Adrenal gland (tissue), 5 donors: ENCODE data around the gene STAT3.

Experiments used
- CTCF ChIP-seq, 6 experiments: fragments of 450-650 bp in 4 of 6; fragments of 200-600 bp in 2 of 6; sonication (generic) in 1 of 6; IDR thresholded peaks; 1 replicate in 5 of 6; 2 replicates in 1 of 6; pipeline versions ENCODE4 v1.5.1 to v1.8.0; 2016 to 2021; ENCODE audit warnings: antibody characterized with exemption in 6 of 6, mild to moderate bottlenecking in 2 of 6, moderate library complexity in 1 of 6
- POLR2A ChIP-seq, 2 donors: fragments of 450-650 bp; IDR thresholded peaks; one replicate each; pipeline ENCODE4 v1.6.1; 2017; ENCODE audit warnings: antibody characterized with exemption in 2 of 2, mild to moderate bottlenecking in 2 of 2, moderate library complexity in 1 of 2
- donor health status: DM: no; HTN: no; CAD: no.

GRCh38 chr17:42313773-42314566 lies 74.3 kb downstream of the STAT3 start:
- TF ChIP-seq POLR2A (IDR thresholded peaks at IDR 0.05) (no peak), CTCF (IDR thresholded peaks at IDR 0.05) (no peak)
